HG02884 (cell line): ENCODE measurements around the gene PNISR.

ENCODE experiments used
- ATAC-seq: cut with Tn5 transposase; IDR thresholded peaks from one replicate; pipeline ENCODE4 v1.9.1; 2021; ENCODE audit warnings: mild to moderate bottlenecking, moderate library complexity; ENCODE audit not compliant: unreplicated experiment

The PNISR gene

GRCh38 chr6:99348288-99349170 is 76.6 kb downstream of the PNISR start:
- ATAC-seq = no peak
